Cardiac muscle cell (in vitro differentiated cells and primary cell): ENCODE data around the gene GPR37. TPM values are rescaled to one million over a fixed set of nuclear protein-coding genes. Genes with fewer than 3 reads are reported as not detected.

Experiments used
- DNase-seq, 2 donors: peaks; one replicate each; pipeline versions ENCODE4 v3.0.0 to v3.0.0-alpha.2; 2010 to 2017; ENCODE audit warnings: low read depth in 1 of 2, low spot score in 1 of 2
- H3K27ac ChIP-seq: fragments of 200-600 bp; sonication (generic); 2 replicates; pipeline ENCODE4 v1.5.1; 2016
- H3K27me3 ChIP-seq: fragments of 200-600 bp; sonication (generic); 2 replicates; pipeline ENCODE4 v1.6.0; 2016; ENCODE audit warnings: control low read depth
- H3K36me3 ChIP-seq: fragments of 200-600 bp; sonication (generic); 2 replicates; pipeline ENCODE4 v1.5.1; 2016; ENCODE audit warnings: control low read depth
- H3K4me1 ChIP-seq: fragments of 200-600 bp; sonication (generic); 2 replicates; pipeline ENCODE4 v1.8.1; 2017; ENCODE audit warnings: low read depth, mild to moderate bottlenecking, mixed run types
- H3K4me3 ChIP-seq: fragments of 200-600 bp; sonication (generic); 2 replicates; pipeline ENCODE4 v1.5.1; 2016; ENCODE audit warnings: mild to moderate bottlenecking
- H3K9me3 ChIP-seq: fragments of 200-600 bp; sonication (generic); 2 replicates; pipeline ENCODE4 v1.5.1; 2017; ENCODE audit warnings: low read depth, mild to moderate bottlenecking, control low read depth
- polyA plus RNA-seq: library from polyadenylated mRNA; unstranded; fragments of >200 nt; fragmentation: Nextera tagmentation; extraction: Ambion mirVana; gene quantifications from 2 replicates; pipeline ENCODE4 v1.2.1, GENCODE V29; 2016
- total RNA-seq: library from RNA; depleted of rRNA; stranded (reverse); fragments of >200 nt; gene quantifications from 2 replicates; pipeline ENCODE4 v1.2.3, GENCODE V29; 2016
- TF ChIP-seq, protein P1 (sequence below): IDR thresholded peaks from 2 replicates; pipeline ENCODE4 v1.5.1; 2012; ENCODE audit warnings: low read depth, mild to moderate bottlenecking, low read length

Gene GPR37, protein sequence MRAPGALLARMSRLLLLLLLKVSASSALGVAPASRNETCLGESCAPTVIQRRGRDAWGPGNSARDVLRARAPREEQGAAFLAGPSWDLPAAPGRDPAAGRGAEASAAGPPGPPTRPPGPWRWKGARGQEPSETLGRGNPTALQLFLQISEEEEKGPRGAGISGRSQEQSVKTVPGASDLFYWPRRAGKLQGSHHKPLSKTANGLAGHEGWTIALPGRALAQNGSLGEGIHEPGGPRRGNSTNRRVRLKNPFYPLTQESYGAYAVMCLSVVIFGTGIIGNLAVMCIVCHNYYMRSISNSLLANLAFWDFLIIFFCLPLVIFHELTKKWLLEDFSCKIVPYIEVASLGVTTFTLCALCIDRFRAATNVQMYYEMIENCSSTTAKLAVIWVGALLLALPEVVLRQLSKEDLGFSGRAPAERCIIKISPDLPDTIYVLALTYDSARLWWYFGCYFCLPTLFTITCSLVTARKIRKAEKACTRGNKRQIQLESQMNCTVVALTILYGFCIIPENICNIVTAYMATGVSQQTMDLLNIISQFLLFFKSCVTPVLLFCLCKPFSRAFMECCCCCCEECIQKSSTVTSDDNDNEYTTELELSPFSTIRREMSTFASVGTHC
- total RNA-seq, result 8.6 and 17.1 TPM in 2 replicates
- polyA plus RNA-seq, result 7.6 and 15.9 TPM in 2 replicates

DNA sequence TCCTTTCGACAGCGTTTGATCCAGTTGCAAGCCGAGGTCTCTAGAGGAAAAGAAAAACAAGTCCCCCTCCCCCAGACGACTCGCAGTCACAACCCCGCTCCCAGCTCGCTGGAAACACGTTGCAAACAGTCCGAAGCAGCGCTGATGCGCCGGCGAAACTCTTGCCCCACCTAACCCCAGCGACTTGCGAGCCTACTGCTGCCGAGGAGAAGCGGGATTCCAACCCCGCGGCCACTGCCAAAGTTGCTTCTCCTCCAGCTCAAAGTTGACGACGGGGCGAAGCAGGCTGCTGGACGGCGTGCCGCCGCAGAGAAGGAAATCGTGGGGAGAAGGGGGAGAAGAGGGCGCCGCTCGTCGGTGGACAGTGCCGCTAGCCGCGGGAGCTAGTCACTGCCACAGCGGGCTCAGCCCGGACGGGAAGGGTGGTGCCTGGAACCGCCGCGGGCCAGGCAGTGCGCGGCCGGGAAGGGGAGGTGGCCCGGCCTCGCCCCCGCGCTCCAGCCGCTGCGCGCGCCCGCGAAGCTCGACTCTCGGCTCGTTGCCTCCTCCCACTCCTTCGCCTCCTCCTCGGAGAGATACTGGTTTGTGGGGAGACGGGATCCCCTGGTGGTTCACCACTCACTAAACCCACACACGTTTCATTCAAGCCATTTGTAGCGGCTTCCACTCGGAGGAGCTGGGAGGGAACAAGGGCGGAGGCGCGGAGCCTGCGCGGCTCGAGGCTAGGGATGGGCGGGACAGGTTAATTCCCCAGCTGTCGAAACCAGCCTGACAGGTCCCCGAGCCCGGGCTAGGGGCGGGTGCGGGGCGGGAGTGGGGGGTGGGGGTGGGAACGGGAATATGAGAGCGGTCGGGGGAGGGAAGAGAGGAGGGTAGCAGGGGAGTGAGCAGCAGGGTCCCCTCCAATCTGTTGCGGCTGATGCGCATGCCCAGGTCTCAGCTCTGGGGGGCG lies at the start of gene GPR37:
GPR37 (minus strand) TSS at position 392 of the 952 bp plus-strand sequence. CDS start 816 bp downstream, outside the sequence.
- no peaks in the 10 kb centered on the region for H3K4me1 ChIP-seq
- TF ChIP-seq, protein P1, sequence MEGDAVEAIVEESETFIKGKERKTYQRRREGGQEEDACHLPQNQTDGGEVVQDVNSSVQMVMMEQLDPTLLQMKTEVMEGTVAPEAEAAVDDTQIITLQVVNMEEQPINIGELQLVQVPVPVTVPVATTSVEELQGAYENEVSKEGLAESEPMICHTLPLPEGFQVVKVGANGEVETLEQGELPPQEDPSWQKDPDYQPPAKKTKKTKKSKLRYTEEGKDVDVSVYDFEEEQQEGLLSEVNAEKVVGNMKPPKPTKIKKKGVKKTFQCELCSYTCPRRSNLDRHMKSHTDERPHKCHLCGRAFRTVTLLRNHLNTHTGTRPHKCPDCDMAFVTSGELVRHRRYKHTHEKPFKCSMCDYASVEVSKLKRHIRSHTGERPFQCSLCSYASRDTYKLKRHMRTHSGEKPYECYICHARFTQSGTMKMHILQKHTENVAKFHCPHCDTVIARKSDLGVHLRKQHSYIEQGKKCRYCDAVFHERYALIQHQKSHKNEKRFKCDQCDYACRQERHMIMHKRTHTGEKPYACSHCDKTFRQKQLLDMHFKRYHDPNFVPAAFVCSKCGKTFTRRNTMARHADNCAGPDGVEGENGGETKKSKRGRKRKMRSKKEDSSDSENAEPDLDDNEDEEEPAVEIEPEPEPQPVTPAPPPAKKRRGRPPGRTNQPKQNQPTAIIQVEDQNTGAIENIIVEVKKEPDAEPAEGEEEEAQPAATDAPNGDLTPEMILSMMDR, result no peak
- peak; percentile 37 to 58 for DNase-seq
- H3K36me3 ChIP-seq, result no peaks in the 10 kb centered on the region
- peaks cover 44% of the 10 kb centered on the region for H3K27me3 ChIP-seq
- no peaks in the 10 kb centered on the region for H3K9me3 ChIP-seq
- no peak within 1 kb of the TSS for H3K27ac ChIP-seq
- peak within 1 kb of the TSS; percentile 53 for H3K4me3 ChIP-seq

DNA sequence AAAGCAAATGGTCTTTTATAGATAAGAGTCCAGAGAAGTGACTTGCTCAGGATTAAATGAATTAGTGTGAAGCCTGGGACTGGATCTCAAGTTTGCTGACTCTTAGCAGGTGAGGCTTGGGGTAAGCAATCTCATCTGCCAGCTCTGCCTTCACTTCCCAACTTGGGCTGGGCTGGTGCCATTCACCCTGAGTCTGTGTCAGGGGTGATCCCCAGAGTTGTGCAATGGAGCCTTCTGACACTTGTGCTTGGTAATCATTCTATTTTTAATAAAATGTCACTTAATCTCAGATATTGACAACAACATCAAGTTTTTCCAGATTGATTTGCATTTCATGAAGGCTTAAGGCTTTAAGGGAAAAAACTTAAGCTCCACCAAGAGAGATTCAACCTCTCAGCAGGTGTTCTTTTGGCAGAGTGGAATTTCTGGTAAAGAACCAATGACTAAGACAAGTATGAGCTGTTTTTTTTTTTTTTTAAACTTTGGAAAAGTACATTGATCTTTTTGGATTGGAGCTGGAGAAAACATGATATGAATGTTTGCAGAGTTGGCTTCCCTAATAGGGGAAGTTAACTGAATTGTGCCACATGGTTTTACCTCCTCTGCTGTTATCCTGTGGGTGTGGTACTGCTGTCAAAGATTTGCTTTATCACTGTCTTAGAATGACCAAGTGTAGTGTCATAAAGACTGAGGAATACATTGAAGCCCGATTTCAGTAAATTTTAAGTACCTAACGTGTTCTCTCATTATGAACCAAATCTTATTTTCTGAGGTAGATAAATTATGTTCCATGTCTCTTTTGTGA lies 48.6 kb upstream of the GPR37 start:
- H3K4me1 ChIP-seq, result no peaks in the 10 kb centered on the region
- no peak overlapping the region for H3K4me3 ChIP-seq
- TF ChIP-seq, protein P1, result no peak
- no peak for DNase-seq
- no peaks in the 10 kb centered on the region for H3K27me3 ChIP-seq
- H3K9me3 ChIP-seq, result no peaks in the 10 kb centered on the region
- no peaks in the 10 kb centered on the region for H3K36me3 ChIP-seq
- no peak overlapping the region for H3K27ac ChIP-seq

DNA sequence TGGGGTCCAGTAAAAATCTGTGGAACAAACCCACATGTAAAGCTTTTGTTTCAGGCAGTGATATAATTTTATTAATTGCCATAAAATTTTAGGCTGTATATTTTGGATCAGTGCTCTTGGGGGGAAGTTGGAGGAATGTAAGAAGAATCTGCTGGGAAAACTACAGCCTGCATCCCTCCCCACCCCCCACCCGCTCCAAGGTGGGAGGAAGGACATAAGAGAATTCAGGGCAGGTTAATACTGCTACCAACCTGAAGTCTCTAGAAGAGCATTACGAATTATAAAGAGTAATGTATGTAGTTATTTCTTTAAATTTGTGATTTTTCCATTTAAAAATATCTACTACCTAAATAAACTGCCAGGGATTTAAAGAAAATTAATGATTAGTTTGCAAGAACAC lies 47.2 kb upstream of the GPR37 start:
- no peaks in the 10 kb centered on the region for H3K9me3 ChIP-seq
- no peak overlapping the region for H3K27ac ChIP-seq
- no peak for DNase-seq
- H3K36me3 ChIP-seq, result no peaks in the 10 kb centered on the region
- TF ChIP-seq, protein P1, result no peak
- H3K4me3 ChIP-seq, result no peak overlapping the region
- no peaks in the 10 kb centered on the region for H3K4me1 ChIP-seq
- no peaks in the 10 kb centered on the region for H3K27me3 ChIP-seq

DNA sequence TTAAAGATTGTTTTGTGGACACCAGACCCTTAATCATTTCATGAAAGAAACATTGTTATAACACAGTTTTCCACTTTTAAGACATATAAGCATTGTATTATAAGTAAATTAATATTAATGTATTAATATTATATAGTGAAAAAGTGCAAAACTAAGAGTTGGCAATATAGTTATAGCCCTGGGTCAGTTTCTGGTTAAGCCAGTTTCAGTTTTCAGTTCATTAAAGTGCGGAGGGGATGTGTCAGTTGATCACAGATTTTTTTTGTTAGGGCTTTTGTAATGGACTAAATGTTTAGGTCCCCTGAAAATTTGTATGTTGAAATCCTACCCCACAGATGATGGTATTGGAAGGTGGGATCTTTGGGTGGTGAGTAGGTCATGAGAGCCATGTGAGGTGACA lies 45.7 kb upstream of the GPR37 start:
- Histone ChIP-seq H3K27me3 (no peaks in the 10 kb centered on the region), H3K9me3 (no peaks in the 10 kb centered on the region), H3K4me3 (no peak overlapping the region), H3K36me3 (no peaks in the 10 kb centered on the region), H3K27ac (no peak overlapping the region), H3K4me1 (no peaks in the 10 kb centered on the region)
- no peak for DNase-seq
- TF ChIP-seq, protein P1, result no peak
